T-helper 17 cell (primary cell): ENCODE measurements around the gene GPX8. TPM values are rescaled to one million over a fixed set of nuclear protein-coding genes. Genes with fewer than 3 reads are reported as not detected.
A peak's percentile ranks its signal among the peaks of the same experiment; 100 is the strongest.

Experiments used
- ATAC-seq: fragments of 150-1000 bp; cut with Tn5 transposase; 2 replicates; pipeline ENCODE4 v1.10.0; 2021; ENCODE audit warnings: mild to moderate bottlenecking, moderate library complexity
- DNase-seq, 3 donors: peaks; one replicate each; pipeline versions ENCODE4 v3.0.0 to v3.0.0-alpha.2; 2020 to 2021
- H3K9me3 ChIP-seq: one replicate; pipeline ENCODE4 v1.7.0; 2013; ENCODE audit warnings: low read length, mild to moderate bottlenecking; ENCODE audit not compliant: control insufficient read depth, poor library complexity, severe bottlenecking
- H3K27ac Mint-ChIP-seq: one replicate; pipeline ENCODE4 v1.8.0; 2022; ENCODE audit warnings: mild to moderate bottlenecking, moderate library complexity, mixed read lengths
- H3K27me3 Mint-ChIP-seq: one replicate; pipeline ENCODE4 v1.8.0; 2022; ENCODE audit warnings: mixed read lengths
- H3K36me3 Mint-ChIP-seq: one replicate; pipeline ENCODE4 v1.8.0; 2022; ENCODE audit warnings: low read depth, mixed read lengths
- H3K4me1 Mint-ChIP-seq: one replicate; pipeline ENCODE4 v1.8.0; 2022; ENCODE audit warnings: mild to moderate bottlenecking, mixed read lengths
- H3K4me3 Mint-ChIP-seq: one replicate; pipeline ENCODE4 v1.8.0; 2022; ENCODE audit warnings: mild to moderate bottlenecking, moderate library complexity, mixed read lengths
- total RNA-seq, 4 donors: library from RNA in 2 of 4; stranded (reverse) in 2 of 4; gene quantifications; one replicate each; pipeline ENCODE4 v1.2.3 and lab custom pipeline; 2022 to 2026

The GPX8 gene
- total RNA-seq, 2 donors from 2014 or later = not detected

- Mint-ChIP-seq H3K36me3 (no peaks in the 10 kb centered on the region), H3K4me3 (no peak overlapping the region), H3K27ac (no peak overlapping the region), H3K4me1 (peaks cover 9% of the 10 kb centered on the region), H3K27me3 (peaks cover 43% of the 10 kb centered on the region)
- ATAC-seq = no peak
- no peaks in the 10 kb centered on the region for H3K9me3 ChIP-seq
- DNase-seq = no peak
These were observed 10.6 kb upstream of the GPX8 start for GRCh38 chr5:55149308-55149795.

GRCh38 chr5:55151923-55152842, 7.8 kb upstream of the GPX8 start:
- Mint-ChIP-seq H3K27ac (no peak overlapping the region), H3K4me1 (peaks cover 3% of the 10 kb centered on the region), H3K36me3 (no peaks in the 10 kb centered on the region), H3K27me3 (peaks cover 50% of the 10 kb centered on the region), H3K4me3 (no peak overlapping the region)
- ATAC-seq = no peak
- no peaks in the 10 kb centered on the region for H3K9me3 ChIP-seq
- DNase-seq = no peak

GRCh38 chr5:55154873-55155272, 5.1 kb upstream of the GPX8 start:
- no peak overlapping the region for H3K4me3 Mint-ChIP-seq
- ATAC-seq = no peak
- H3K4me1 Mint-ChIP-seq = peaks cover 3% of the 10 kb centered on the region

GRCh38 chr5:55160493-55161209, 680 bp downstream of the GPX8 start:
- H3K4me3 Mint-ChIP-seq = no peak overlapping the region
- H3K9me3 ChIP-seq = no peaks in the 10 kb centered on the region
- no peaks in the 10 kb centered on the region for H3K4me1 Mint-ChIP-seq
- DNase-seq (no peak), ATAC-seq (no peak)
- H3K27me3 Mint-ChIP-seq = peaks cover 50% of the 10 kb centered on the region
- no peak overlapping the region for H3K27ac Mint-ChIP-seq
- H3K36me3 Mint-ChIP-seq = no peaks in the 10 kb centered on the region

More at GRCh38 chr5:55154873-55155272, 5.1 kb upstream of the GPX8 start:
- Mint-ChIP-seq H3K27me3 (peaks cover 57% of the 10 kb centered on the region), H3K36me3 (no peaks in the 10 kb centered on the region), H3K27ac (no peak overlapping the region)
- no peak for DNase-seq
- H3K9me3 ChIP-seq = no peaks in the 10 kb centered on the region

GRCh38 chr5:55162666-55163065, 2.7 kb downstream of the GPX8 start:
- ATAC-seq (no peak), DNase-seq (no peak)
- H3K9me3 ChIP-seq = no peaks in the 10 kb centered on the region
- no peak overlapping the region for H3K4me3 Mint-ChIP-seq
- no peaks in the 10 kb centered on the region for H3K4me1 Mint-ChIP-seq
- peaks cover 67% of the 10 kb centered on the region for H3K27me3 Mint-ChIP-seq
- H3K36me3 Mint-ChIP-seq = no peaks in the 10 kb centered on the region
- H3K27ac Mint-ChIP-seq = no peak overlapping the region

GRCh38 chr5:55171471-55171870, 11.5 kb downstream of the GPX8 start:
- no peak overlapping the region for H3K27ac Mint-ChIP-seq
- no peaks in the 10 kb centered on the region for H3K36me3 Mint-ChIP-seq

GRCh38 chr5:55172051-55172899, 12.3 kb downstream of the GPX8 start:
- Mint-ChIP-seq H3K27ac (peak overlapping the region; percentile 77), H3K4me1 (peaks cover 28% of the 10 kb centered on the region), H3K36me3 (no peaks in the 10 kb centered on the region), H3K27me3 (peaks cover 58% of the 10 kb centered on the region), H3K4me3 (peak overlapping the region; percentile 95)
- no peaks in the 10 kb centered on the region for H3K9me3 ChIP-seq
- ATAC-seq (peak; percentile 67), DNase-seq (peak; percentile 13 to 39 (median 32))

More at GRCh38 chr5:55171471-55171870, 11.5 kb downstream of the GPX8 start:
- peaks cover 56% of the 10 kb centered on the region for H3K27me3 Mint-ChIP-seq
- H3K4me1 Mint-ChIP-seq = peaks cover 22% of the 10 kb centered on the region
- no peak for ATAC-seq
- no peak for DNase-seq
- H3K4me3 Mint-ChIP-seq = no peak overlapping the region
- no peaks in the 10 kb centered on the region for H3K9me3 ChIP-seq

- peaks cover 28% of the 10 kb centered on the region for H3K4me1 Mint-ChIP-seq
- H3K4me3 Mint-ChIP-seq = peak within 1 kb of the TSS; percentile 95
- peaks cover under 1% of the 10 kb centered on the region for H3K36me3 Mint-ChIP-seq
- peak; percentile 90 for ATAC-seq
- DNase-seq = peak; percentile 72 to 82 (median 77)
- peak within 1 kb of the TSS; percentile 77 for H3K27ac Mint-ChIP-seq
- peaks cover 58% of the 10 kb centered on the region for H3K27me3 Mint-ChIP-seq
- H3K9me3 ChIP-seq = no peaks in the 10 kb centered on the region
These were observed 13.1 kb downstream of the GPX8 start, which contains the start of gene CDC20B for GRCh38 chr5:55172937-55173686. Gene CDC20B, minus strand, starts transcription at chr5:55173177. Its CDS starts 177 bp downstream, at chr5:55173000.

- Mint-ChIP-seq H3K27ac (peak overlapping the region; percentile 77), H3K4me1 (peaks cover 28% of the 10 kb centered on the region), H3K4me3 (peak overlapping the region; percentile 88), H3K36me3 (peaks cover 4% of the 10 kb centered on the region), H3K27me3 (peaks cover 58% of the 10 kb centered on the region)
- no peak for ATAC-seq
- DNase-seq = no peak
- H3K9me3 ChIP-seq = no peaks in the 10 kb centered on the region
These were observed 13.8 kb downstream of the GPX8 start for GRCh38 chr5:55173687-55174230.

GRCh38 chr5:55175781-55176175, 15.8 kb downstream of the GPX8 start:
- Mint-ChIP-seq H3K4me1 (peaks cover 28% of the 10 kb centered on the region), H3K4me3 (peak overlapping the region; percentile 78), H3K36me3 (peaks cover 4% of the 10 kb centered on the region), H3K27me3 (peaks cover 68% of the 10 kb centered on the region), H3K27ac (no peak overlapping the region)
- ATAC-seq (no peak), DNase-seq (no peak)
- H3K9me3 ChIP-seq = no peaks in the 10 kb centered on the region

- peak in 1 of 3 donors; percentile 24 for DNase-seq
- no peak overlapping the region for H3K27ac Mint-ChIP-seq
- H3K9me3 ChIP-seq = no peaks in the 10 kb centered on the region
- peak overlapping the region; percentile 78 for H3K4me3 Mint-ChIP-seq
- H3K4me1 Mint-ChIP-seq = peaks cover 28% of the 10 kb centered on the region
- ATAC-seq = no peak
- peaks cover 4% of the 10 kb centered on the region for H3K36me3 Mint-ChIP-seq
- peaks cover 74% of the 10 kb centered on the region for H3K27me3 Mint-ChIP-seq
These were observed 16.3 kb downstream of the GPX8 start for GRCh38 chr5:55176176-55176818.
